ENCODE results near the gene KRIT1. TPM values are rescaled to one million over a fixed set of nuclear protein-coding genes. Genes with fewer than 3 reads are reported as not detected.

KRIT1 gene
- total RNA-seq, 1 donor from 2014 or later, result 54.3 TPM

DNA sequence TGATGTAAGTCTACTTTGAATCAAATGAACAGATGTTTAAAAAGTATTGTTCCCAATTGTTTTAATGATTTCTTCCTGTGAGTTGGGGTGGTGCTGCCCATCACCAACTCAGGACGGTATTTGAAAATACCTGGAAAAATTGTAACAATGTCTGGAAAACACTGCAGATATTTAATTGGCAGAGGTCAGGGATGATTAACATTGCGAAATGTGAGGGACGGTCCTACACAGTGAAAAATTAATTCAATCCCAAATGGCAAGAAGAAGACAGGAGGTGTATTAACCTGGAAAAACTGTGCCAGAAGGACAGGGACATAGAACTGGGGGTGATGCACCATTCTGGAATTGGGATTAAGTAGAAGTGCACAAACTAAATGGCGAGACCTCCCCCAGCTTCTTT, 29.6 kb upstream of the KRIT1 start:
- TF ChIP-seq, protein P1, sequence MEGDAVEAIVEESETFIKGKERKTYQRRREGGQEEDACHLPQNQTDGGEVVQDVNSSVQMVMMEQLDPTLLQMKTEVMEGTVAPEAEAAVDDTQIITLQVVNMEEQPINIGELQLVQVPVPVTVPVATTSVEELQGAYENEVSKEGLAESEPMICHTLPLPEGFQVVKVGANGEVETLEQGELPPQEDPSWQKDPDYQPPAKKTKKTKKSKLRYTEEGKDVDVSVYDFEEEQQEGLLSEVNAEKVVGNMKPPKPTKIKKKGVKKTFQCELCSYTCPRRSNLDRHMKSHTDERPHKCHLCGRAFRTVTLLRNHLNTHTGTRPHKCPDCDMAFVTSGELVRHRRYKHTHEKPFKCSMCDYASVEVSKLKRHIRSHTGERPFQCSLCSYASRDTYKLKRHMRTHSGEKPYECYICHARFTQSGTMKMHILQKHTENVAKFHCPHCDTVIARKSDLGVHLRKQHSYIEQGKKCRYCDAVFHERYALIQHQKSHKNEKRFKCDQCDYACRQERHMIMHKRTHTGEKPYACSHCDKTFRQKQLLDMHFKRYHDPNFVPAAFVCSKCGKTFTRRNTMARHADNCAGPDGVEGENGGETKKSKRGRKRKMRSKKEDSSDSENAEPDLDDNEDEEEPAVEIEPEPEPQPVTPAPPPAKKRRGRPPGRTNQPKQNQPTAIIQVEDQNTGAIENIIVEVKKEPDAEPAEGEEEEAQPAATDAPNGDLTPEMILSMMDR (IDR thresholded peaks at IDR 0.05; ENCODE audit: unreplicated experiment), result no peak
- Mint-ChIP-seq H3K9me3 (peaks cover 13% of the 10 kb centered on the region), H3K27me3 (ENCODE audit: low read depth) (no peaks in the 10 kb centered on the region), H3K4me3 (no peak overlapping the region), H3K4me1 (no peaks in the 10 kb centered on the region), H3K36me3 (peaks cover 15% of the 10 kb centered on the region), H3K27ac (no peak overlapping the region)
- no peak for DNase-seq (ENCODE audit: low spot score in 2 of 2, unreplicated experiment in 2 of 2)

DNA sequence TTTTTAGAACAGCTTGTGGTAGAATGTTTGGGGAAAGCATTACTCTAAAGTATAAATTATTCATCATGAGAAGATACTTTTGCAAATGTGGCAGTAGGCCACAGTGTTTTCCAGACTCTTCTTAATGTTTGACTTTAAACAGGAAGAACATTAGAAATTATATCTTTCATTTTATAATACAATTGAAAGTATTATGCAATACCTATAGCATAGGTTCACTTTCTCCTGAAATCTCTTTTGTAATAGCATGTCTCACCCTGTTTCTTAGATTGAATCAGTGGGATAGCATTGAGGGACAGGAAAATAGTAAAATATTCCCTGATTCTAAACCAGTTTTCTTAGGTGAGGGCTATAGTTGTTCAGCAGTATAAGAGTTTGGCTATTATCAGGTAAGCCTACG, 23.2 kb upstream of the KRIT1 start:
- H3K4me3 Mint-ChIP-seq, result no peak overlapping the region
- no peaks in the 10 kb centered on the region for H3K4me1 Mint-ChIP-seq
- peaks cover 15% of the 10 kb centered on the region for H3K36me3 Mint-ChIP-seq
- no peak for DNase-seq (ENCODE audit: low spot score in 2 of 2, unreplicated experiment in 2 of 2)
- H3K9me3 Mint-ChIP-seq, result peaks cover 15% of the 10 kb centered on the region
- TF ChIP-seq, protein P1 (IDR thresholded peaks at IDR 0.05; ENCODE audit: unreplicated experiment), result no peak
- no peaks in the 10 kb centered on the region for H3K27me3 Mint-ChIP-seq (ENCODE audit: low read depth)
- no peak overlapping the region for H3K27ac Mint-ChIP-seq

DNA sequence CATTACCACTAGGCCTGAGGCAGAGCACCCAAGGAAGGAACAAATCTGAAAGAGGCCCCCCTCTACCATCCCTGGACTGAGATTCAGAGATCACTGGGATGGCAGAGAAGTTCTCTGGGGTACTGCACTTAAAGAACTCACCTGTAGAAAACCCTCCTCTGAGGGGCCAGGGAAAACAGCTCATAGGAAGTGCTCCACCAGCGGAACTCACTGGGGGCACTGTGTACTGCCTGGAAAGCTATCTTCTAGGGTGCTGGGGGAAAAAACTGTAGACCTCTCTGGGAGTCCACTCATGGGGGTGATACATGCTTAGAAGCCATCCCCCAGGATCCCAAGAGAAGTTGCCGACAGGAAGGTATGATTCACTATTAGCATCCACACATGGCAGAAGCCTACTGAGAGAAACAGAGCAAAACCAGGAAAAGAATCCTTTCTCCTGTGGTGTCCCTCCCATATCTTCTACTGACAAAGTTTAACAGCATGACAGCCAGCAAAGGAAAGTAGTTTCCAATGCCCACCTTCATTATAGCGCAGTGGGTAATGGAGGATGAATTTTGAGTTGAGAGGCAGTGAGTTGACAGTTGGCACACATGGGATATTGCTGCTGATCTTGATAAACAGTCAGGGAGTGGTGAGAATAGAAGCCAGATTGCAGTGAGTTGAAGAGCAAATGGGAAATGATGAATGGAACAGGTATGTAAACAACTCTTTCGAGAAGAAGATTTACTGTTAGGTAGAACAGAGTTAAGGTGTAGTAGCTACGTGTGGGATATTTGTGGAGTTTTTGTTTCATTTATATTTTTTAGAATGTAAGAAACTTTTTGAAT, 20.9 kb upstream of the KRIT1 start:
- Mint-ChIP-seq H3K9me3 (peaks cover 10% of the 10 kb centered on the region), H3K4me3 (no peak overlapping the region), H3K36me3 (peaks cover 11% of the 10 kb centered on the region), H3K4me1 (no peaks in the 10 kb centered on the region), H3K27ac (no peak overlapping the region), H3K27me3 (ENCODE audit: low read depth) (no peaks in the 10 kb centered on the region)
- TF ChIP-seq, protein P1 (IDR thresholded peaks at IDR 0.05; ENCODE audit: unreplicated experiment), result no peak
- no peak for DNase-seq (ENCODE audit: low spot score in 2 of 2, unreplicated experiment in 2 of 2)

GRCh38 chr7:92260248-92260781, 14.6 kb upstream of the KRIT1 start:
- TF ChIP-seq, protein P1 (IDR thresholded peaks at IDR 0.05; ENCODE audit: unreplicated experiment), result no peak
- Mint-ChIP-seq H3K27ac (no peak overlapping the region), H3K36me3 (peaks cover 13% of the 10 kb centered on the region), H3K27me3 (ENCODE audit: low read depth) (no peaks in the 10 kb centered on the region), H3K9me3 (peaks cover 10% of the 10 kb centered on the region), H3K4me1 (no peaks in the 10 kb centered on the region), H3K4me3 (no peak overlapping the region)
- DNase-seq (ENCODE audit: low spot score in 2 of 2, unreplicated experiment in 2 of 2), result no peak

DNA sequence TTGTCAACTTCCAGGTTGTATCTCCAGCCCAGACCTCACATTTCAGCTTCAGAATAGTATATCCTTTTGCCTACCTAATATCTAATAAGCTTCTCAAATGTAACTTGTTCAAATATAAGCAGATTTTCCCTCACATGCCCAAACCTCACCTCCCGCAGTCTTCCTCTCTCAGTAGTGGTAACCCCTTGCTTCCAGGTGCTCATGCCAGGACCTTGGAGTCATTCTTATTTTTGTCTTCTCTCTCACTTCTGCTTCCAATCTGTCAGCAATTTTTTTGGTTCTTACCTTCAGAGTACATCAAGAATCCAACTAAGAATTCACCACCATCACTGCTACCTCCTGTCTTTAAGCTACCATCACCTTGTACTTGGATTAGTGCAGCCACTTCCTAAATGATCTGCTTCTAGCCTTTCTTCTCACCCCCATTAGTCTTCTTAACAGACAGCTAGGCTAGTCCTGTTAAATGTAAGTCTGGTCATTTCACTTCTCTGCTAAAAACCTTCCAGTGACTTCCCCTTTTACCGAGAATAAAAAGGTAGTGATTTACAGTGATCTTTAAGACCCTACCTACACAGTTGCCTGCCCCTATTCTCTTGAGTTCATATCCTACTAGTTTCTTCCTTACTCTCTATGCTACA, 14.0 kb upstream of the KRIT1 start:
- peaks cover 2% of the 10 kb centered on the region for H3K4me1 Mint-ChIP-seq
- peaks cover 15% of the 10 kb centered on the region for H3K9me3 Mint-ChIP-seq
- no peak overlapping the region for H3K4me3 Mint-ChIP-seq
- H3K27ac Mint-ChIP-seq, result no peak overlapping the region
- peaks cover 17% of the 10 kb centered on the region for H3K36me3 Mint-ChIP-seq
- TF ChIP-seq, protein P1 (IDR thresholded peaks at IDR 0.05; ENCODE audit: unreplicated experiment), result no peak
- no peaks in the 10 kb centered on the region for H3K27me3 Mint-ChIP-seq (ENCODE audit: low read depth)
- no peak for DNase-seq (ENCODE audit: low spot score in 2 of 2, unreplicated experiment in 2 of 2)
